Keratinocyte (primary cell): Measurements from ENCODE around the gene PROM1. TPM values are rescaled to one million over a fixed set of nuclear protein-coding genes. Genes with fewer than 3 reads are reported as not detected.

ENCODE experiments used
- DNase-seq: peaks from one replicate; pipeline ENCODE4 v3.0.0-alpha.2; 2011; ENCODE audit warnings: low read depth, missing footprints, low spot score
- FAIRE-seq: peaks from 2 replicates; lab custom pipeline; 2011; peaks lifted over from hg19 to GRCh38; lab: Jason Lieb, UNC
- H2AFZ ChIP-seq: 2 replicates; pipeline ENCODE4 v1.6.0; 2012; ENCODE audit warnings: low read length, control low read depth, inconsistent platforms; ENCODE audit not compliant: control insufficient read depth
- H3K27ac ChIP-seq: 2 replicates; pipeline ENCODE4 v1.5.1; 2011; ENCODE audit warnings: low read length; ENCODE audit not compliant: control insufficient read depth, insufficient read depth
- H3K27me3 ChIP-seq: 3 replicates; pipeline ENCODE4 v1.6.0; 2011; ENCODE audit warnings: low read length; ENCODE audit not compliant: control insufficient read depth, insufficient read depth; ENCODE audit errors: extremely low read depth
- H3K36me3 ChIP-seq, 2 experiments: 2 replicates in 1 of 2; 3 replicates in 1 of 2; pipeline ENCODE4 v1.5.1; 2011; ENCODE audit warnings: low read length in 2 of 2, mild to moderate bottlenecking in 1 of 2; ENCODE audit not compliant: control insufficient read depth in 2 of 2, insufficient read depth in 2 of 2; ENCODE audit errors: extremely low read depth in 1 of 2
- H3K4me1 ChIP-seq: 3 replicates; pipeline ENCODE4 v1.5.1; 2011; ENCODE audit warnings: low read length; ENCODE audit not compliant: control insufficient read depth, insufficient read depth; ENCODE audit errors: extremely low read depth
- H3K4me2 ChIP-seq: 3 replicates; pipeline ENCODE4 v1.6.0; 2011; ENCODE audit warnings: low read depth, low read length; ENCODE audit not compliant: control insufficient read depth, insufficient read depth; ENCODE audit errors: extremely low read depth
- H3K4me3 ChIP-seq, 3 experiments: fragments of 200-600 bp in 1 of 3; sonication (generic) in 1 of 3; 2 replicates in 2 of 3; 3 replicates in 1 of 3; pipeline ENCODE4 v1.5.1; 2011 to 2016; ENCODE audit warnings: low read length in 3 of 3, mild to moderate bottlenecking in 3 of 3, control low read depth in 2 of 3, inconsistent platforms in 1 of 3, low read depth in 1 of 3, mixed read lengths in 1 of 3, mixed run types in 1 of 3, moderate library complexity in 1 of 3; ENCODE audit not compliant: control insufficient read depth in 2 of 3, insufficient read depth in 2 of 3; ENCODE audit errors: extremely low read depth in 1 of 3
- H3K79me2 ChIP-seq: 2 replicates; pipeline ENCODE4 v1.6.0; 2012; ENCODE audit warnings: low read length; ENCODE audit not compliant: control insufficient read depth, insufficient read depth
- H3K9ac ChIP-seq: 3 replicates; pipeline ENCODE4 v1.6.0; 2011; ENCODE audit warnings: low read length; ENCODE audit not compliant: control insufficient read depth, insufficient read depth; ENCODE audit errors: extremely low read depth
- H3K9me1 ChIP-seq: 3 replicates; pipeline ENCODE4 v1.6.0; 2011; ENCODE audit warnings: low read length; ENCODE audit not compliant: control insufficient read depth, insufficient read depth; ENCODE audit errors: extremely low read depth
- H3K9me3 ChIP-seq: 2 replicates; pipeline ENCODE4 v1.5.1; 2012; ENCODE audit warnings: low read depth, low read length; ENCODE audit not compliant: control insufficient read depth
- H4K20me1 ChIP-seq: 3 replicates; pipeline ENCODE4 v1.6.0; 2011; ENCODE audit warnings: low read length; ENCODE audit not compliant: control insufficient read depth, insufficient read depth; ENCODE audit errors: extremely low read depth
- CTCF ChIP-seq, 3 experiments: IDR thresholded peaks in 1 of 3; conservative IDR thresholded peaks in 1 of 3; optimal IDR thresholded peaks in 1 of 3; 2 replicates in 2 of 3; 3 replicates in 1 of 3; pipeline versions ENCODE3 to v1.5.1; 2011; ENCODE audit warnings: low read length in 3 of 3, mild to moderate bottlenecking in 3 of 3, moderate library complexity in 2 of 3, control low read depth in 1 of 3, inconsistent platforms in 1 of 3; ENCODE audit not compliant: insufficient read depth in 2 of 3; ENCODE audit errors: extremely low read depth in 1 of 3
- EZH2 ChIP-seq: IDR thresholded peaks from one replicate; pipeline ENCODE4 v1.6.1; 2012; ENCODE audit warnings: inconsistent platforms, mild to moderate bottlenecking, low read length, moderate library complexity
- dilution Hi-C: fragments of 300-500 bp; cut with MboI; formaldehyde crosslinking; loops from one replicate; pipeline ENCODE4 v1.7.0; 2020; ENCODE audit warnings: low sequenced_read_pairs; ENCODE audit not compliant: extremely low pct_ligation_motif_present
- polyA plus RNA-seq, 5 experiments: library from polyadenylated mRNA; depleted of rRNA in 3 of 5; stranded (reverse) in 3 of 5; stranded (forward) in 1 of 5; unstranded in 1 of 5; fragments of >200 nt; gene quantifications; 1 replicate in 1 of 5; 2 replicates in 3 of 5; 3 replicates in 1 of 5; pipeline versions ENCODE4 v1.2.1 to v1.2.3, GENCODE V29; 2011 to 2012; ENCODE audit warnings: missing spikeins in 2 of 5, low read depth in 1 of 5, low replicate concordance in 1 of 5

The PROM1 gene
- polyA plus RNA-seq, 1 donor (not counting 4 experiments of a cell fraction or from before 2014, with no cell fraction given), result not detected

GRCh38 chr4:16031546-16032395, 52.1 kb downstream of the PROM1 start:
- H4K20me1 ChIP-seq, result no peaks in the 10 kb centered on the region
- no peaks in the 10 kb centered on the region for H3K4me1 ChIP-seq
- H3K79me2 ChIP-seq, result no peaks in the 10 kb centered on the region
- H3K36me3 ChIP-seq, result no peaks in the 10 kb centered on the region
- H3K4me3 ChIP-seq, result no peak overlapping the region
- H3K27ac ChIP-seq, result no peak overlapping the region
- H3K9me1 ChIP-seq, result no peaks in the 10 kb centered on the region
- no peak overlapping the region for H3K4me2 ChIP-seq
- no peak overlapping the region for H3K9ac ChIP-seq
- no peak overlapping the region for H2AFZ ChIP-seq
- dilution Hi-C loops, result no loop called here
- DNase-seq (no peak), FAIRE-seq (no peak)
- H3K27me3 ChIP-seq, result peaks cover 7% of the 10 kb centered on the region
- no peaks in the 10 kb centered on the region for H3K9me3 ChIP-seq
- TF ChIP-seq EZH2 (no peak), CTCF (optimal IDR thresholded peaks at IDR 0.05 in 1 of 3, IDR thresholded peaks at IDR 0.05 in 1 of 3, conservative IDR thresholded peaks at IDR 0.05 in 1 of 3; ENCODE audit: extremely low read depth in 1 of 3, insufficient read depth in 2 of 3, low read length in 3 of 3) (no peak)

GRCh38 chr4:16029886-16030285, 53.9 kb downstream of the PROM1 start:
- no peaks in the 10 kb centered on the region for H3K9me3 ChIP-seq
- H2AFZ ChIP-seq, result no peak overlapping the region
- no peaks in the 10 kb centered on the region for H4K20me1 ChIP-seq
- H3K79me2 ChIP-seq, result no peaks in the 10 kb centered on the region
- no peak overlapping the region for H3K4me2 ChIP-seq
- no peak overlapping the region for H3K9ac ChIP-seq
- H3K4me3 ChIP-seq, result no peak overlapping the region
- no peak for DNase-seq
- no peaks in the 10 kb centered on the region for H3K36me3 ChIP-seq
- no peak overlapping the region for H3K27ac ChIP-seq
- dilution Hi-C loops, result no loop called here
- peaks cover 10% of the 10 kb centered on the region for H3K27me3 ChIP-seq
- TF ChIP-seq CTCF (optimal IDR thresholded peaks at IDR 0.05 in 1 of 3, IDR thresholded peaks at IDR 0.05 in 1 of 3, conservative IDR thresholded peaks at IDR 0.05 in 1 of 3; ENCODE audit: extremely low read depth in 1 of 3, insufficient read depth in 2 of 3, low read length in 3 of 3), result no peak
- TF ChIP-seq EZH2, result no peak
- H3K9me1 ChIP-seq, result no peaks in the 10 kb centered on the region
- no peak for FAIRE-seq
- H3K4me1 ChIP-seq, result no peaks in the 10 kb centered on the region
